CD8-positive, alpha-beta memory T cell (primary cell): Measurements from ENCODE around the gene OR5K2. TPM values are rescaled to one million over a fixed set of nuclear protein-coding genes. Genes with fewer than 3 reads are reported as not detected.

Source experiments
- CTCF ChIA-PET: fragments of 350-600 bp; sonication (Branson Sonifier 250); formaldehyde crosslinking; loops from one replicate; lab custom pipeline; 2021; ENCODE audit warnings: antibody characterized with exemption; lab: Charles Lee
- POLR2A ChIA-PET: fragments of 350-600 bp; sonication (Branson Sonifier 250); formaldehyde crosslinking; loops from one replicate; lab custom pipeline; 2021; ENCODE audit warnings: antibody characterized with exemption; lab: Charles Lee
- DNase-seq, 5 donors: peaks; one replicate each; pipeline versions ENCODE4 v3.0.0 to v3.0.0-alpha.2; 2020 to 2022; ENCODE audit warnings: mixed read lengths in 1 of 5
- H3K27ac ChIP-seq: one replicate; pipeline ENCODE4 v1.7.0; 2013; ENCODE audit warnings: low read depth, mild to moderate bottlenecking, low read length, moderate library complexity
- H3K27me3 ChIP-seq: 2 replicates; pipeline ENCODE4 v1.7.0; 2013; ENCODE audit warnings: low read length, mild to moderate bottlenecking; ENCODE audit not compliant: insufficient read depth, poor library complexity, severe bottlenecking
- H3K36me3 ChIP-seq: 2 replicates; pipeline ENCODE4 v1.7.0; 2013; ENCODE audit warnings: mild to moderate bottlenecking, low read length, moderate library complexity; ENCODE audit not compliant: insufficient read depth
- H3K4me1 ChIP-seq: 2 replicates; pipeline ENCODE4 v1.7.0; 2013; ENCODE audit warnings: mild to moderate bottlenecking, low read length, moderate library complexity; ENCODE audit not compliant: insufficient read depth
- H3K4me3 ChIP-seq: 2 replicates; pipeline ENCODE4 v1.7.0; 2013; ENCODE audit warnings: mild to moderate bottlenecking, low read length
- H3K9me3 ChIP-seq: 2 replicates; pipeline ENCODE4 v1.7.0; 2013; ENCODE audit warnings: mild to moderate bottlenecking, low read length
- H3K27ac Mint-ChIP-seq, 8 donors: one replicate each; pipeline ENCODE4 v1.8.0; 2020 to 2021; ENCODE audit warnings: mixed read lengths in 8 of 8, mild to moderate bottlenecking in 6 of 8, inconsistent platforms in 3 of 8, moderate library complexity in 3 of 8
- H3K27me3 Mint-ChIP-seq, 2 donors: one replicate each; pipeline ENCODE4 v1.8.0; 2020 to 2021; ENCODE audit warnings: mixed read lengths in 2 of 2, mild to moderate bottlenecking in 1 of 2, moderate library complexity in 1 of 2
- H3K36me3 Mint-ChIP-seq, 3 donors: one replicate each; pipeline ENCODE4 v1.8.0; 2020 to 2021; ENCODE audit warnings: mixed read lengths in 3 of 3, inconsistent platforms in 1 of 3, mild to moderate bottlenecking in 1 of 3
- H3K4me1 Mint-ChIP-seq, 3 donors: one replicate each; pipeline ENCODE4 v1.8.0; 2020 to 2021; ENCODE audit warnings: mixed read lengths in 3 of 3, inconsistent platforms in 1 of 3, mild to moderate bottlenecking in 1 of 3
- H3K4me3 Mint-ChIP-seq, 7 donors: one replicate each; pipeline ENCODE4 v1.8.0; 2020 to 2021; ENCODE audit warnings: mixed read lengths in 7 of 7, mild to moderate bottlenecking in 6 of 7, moderate library complexity in 4 of 7, inconsistent platforms in 2 of 7
- H3K9me3 Mint-ChIP-seq, 5 donors: one replicate each; pipeline ENCODE4 v1.8.0; 2020 to 2022; ENCODE audit warnings: mixed read lengths in 5 of 5, mild to moderate bottlenecking in 3 of 5, moderate library complexity in 2 of 5, inconsistent platforms in 1 of 5
- polyA plus RNA-seq: library from polyadenylated mRNA; unstranded; fragments of 300-500 nt; fragmentation: Illumina TruSeq; gene quantifications from one replicate; pipeline ENCODE4 v1.2.3, GENCODE V29; 2021
- total RNA-seq, 2 experiments: library from RNA; stranded (reverse); gene quantifications; one replicate each; pipeline ENCODE4 v1.2.3, GENCODE V29; 2021

OR5K2 gene
- total and polyA plus RNA-seq, 3 experiments from 2014 or later: not detected

DNA sequence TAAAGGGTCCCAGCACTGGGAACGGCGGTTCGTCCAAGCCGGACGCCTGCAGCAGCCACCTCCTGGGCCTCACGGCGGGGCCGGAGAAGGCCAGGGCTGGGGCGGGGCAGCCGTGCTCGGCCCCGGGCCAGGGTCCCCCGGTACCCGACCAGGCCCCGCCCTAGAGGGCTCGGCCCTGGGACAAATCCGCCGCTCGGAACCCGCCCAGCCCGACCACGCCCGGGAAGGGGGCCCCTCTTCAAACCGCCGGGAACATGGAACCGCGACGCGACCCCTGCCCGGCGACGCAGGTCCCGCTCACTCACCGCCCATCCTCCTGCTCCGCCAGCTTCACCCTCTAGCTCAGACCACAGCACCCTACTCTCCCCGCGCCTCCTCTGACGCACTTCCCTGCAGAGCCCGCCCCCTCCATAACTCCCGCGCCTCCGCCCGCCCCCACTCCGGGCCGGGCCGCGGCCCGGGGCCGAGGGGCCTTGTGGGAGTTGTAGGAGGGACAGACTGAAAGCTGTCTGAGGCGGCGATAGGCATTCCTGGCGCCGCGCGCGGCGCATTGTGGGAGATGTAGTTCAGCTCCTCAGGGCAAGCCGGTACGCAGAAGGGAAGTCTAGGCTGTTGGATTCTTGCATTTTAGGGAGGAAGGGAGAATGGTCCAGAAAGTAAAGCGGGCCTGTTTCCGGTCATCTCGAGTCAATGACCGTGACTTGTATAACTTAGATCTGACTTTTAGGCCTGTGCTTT is 25.2 kb downstream of the OR5K2 start, which contains the start of gene CLDND1:
Gene CLDND1 (minus strand): TSS at position 359 of the 738 bp plus-strand sequence. CDS start 1,478 bp downstream, outside the sequence.
- POLR2A ChIA-PET: interaction anchor here (0.7 to 4.9 kb wide), 19 partner anchors 9 to 70 kb away, joined by 3 to 105 read pairs (median 7); partner anchors contain the start of genes CPOX and GPR15
- peak within 1 kb of the TSS; percentile 72 to 99 (median 98) for H3K27ac Mint-ChIP-seq

DNA sequence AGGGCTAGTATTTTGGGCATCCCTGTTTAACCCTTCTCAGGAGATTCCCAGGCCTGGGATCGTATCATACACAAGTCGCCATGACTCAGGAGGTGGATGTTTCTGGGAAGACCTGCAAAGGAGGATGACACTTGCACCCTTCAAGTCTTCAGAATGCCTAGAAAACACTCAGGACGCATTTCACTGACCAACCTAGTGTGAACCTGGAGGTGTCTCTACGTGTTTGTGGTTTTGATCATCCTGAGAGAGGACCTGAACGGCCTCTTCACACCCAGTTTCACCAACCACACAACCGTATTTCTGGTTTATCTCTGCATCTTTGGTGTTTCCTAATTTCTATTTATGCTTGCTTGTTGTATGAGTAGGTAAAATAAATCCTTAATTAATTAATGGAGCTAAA is 28.0 kb downstream of the OR5K2 start:
- Mint-ChIP-seq H3K9me3 (no peaks in the 10 kb centered on the region), H3K36me3 (peaks cover 4 to 20% (median 9%) of the 10 kb centered on the region in 3 donors), H3K4me1 (peaks cover 26 to 67% (median 59%) of the 10 kb centered on the region in 3 donors), H3K27ac (peak overlapping the region in 5 of 8 donors; percentile 29 to 80 (median 68)), H3K27me3 (no peaks in the 10 kb centered on the region), H3K4me3 (peak overlapping the region in 2 of 7 donors; percentile 14 to 48)
- CTCF ChIA-PET: interaction anchor here (0.6 to 1.2 kb wide), 2 partner anchors 37 to 40 kb away, joined by 3 read pairs; no protein-coding TSS in a partner anchor
- peaks cover 16% of the 10 kb centered on the region for H3K4me1 ChIP-seq
- H3K27me3 ChIP-seq: no peaks in the 10 kb centered on the region
- no peaks in the 10 kb centered on the region for H3K9me3 ChIP-seq
- H3K4me3 ChIP-seq: no peak overlapping the region
- POLR2A ChIA-PET: interaction anchor here (0.6 to 1.5 kb wide), 3 partner anchors 11 to 38 kb away, joined by 3 to 10 read pairs (median 4); no protein-coding TSS in a partner anchor
- peak in 1 of 5 donors; percentile 26 for DNase-seq
- no peak overlapping the region for H3K27ac ChIP-seq
- peaks cover 5% of the 10 kb centered on the region for H3K36me3 ChIP-seq

More for the DNA sequence above, 25.2 kb downstream of the OR5K2 start, which contains the start of gene CLDND1:
- peak within 1 kb of the TSS; percentile 90 for H3K4me3 ChIP-seq
- no peaks in the 10 kb centered on the region for H3K9me3 ChIP-seq
- peaks cover 20% of the 10 kb centered on the region for H3K36me3 ChIP-seq
- H3K36me3 Mint-ChIP-seq: peaks cover 4 to 48% (median 27%) of the 10 kb centered on the region in 3 donors
- H3K4me1 Mint-ChIP-seq: peaks cover 52 to 80% (median 77%) of the 10 kb centered on the region in 3 donors
- H3K27ac ChIP-seq: peak within 1 kb of the TSS; percentile 95
- CTCF ChIA-PET: interaction anchor here (0.7 to 4.4 kb wide), 11 partner anchors 9 to 71 kb away, joined by 3 to 28 read pairs (median 5); partner anchors contain the start of genes CPOX and GPR15
- peak; percentile 91 to 97 (median 92) for DNase-seq
- H3K4me1 ChIP-seq: peaks cover 41% of the 10 kb centered on the region
- H3K27me3 Mint-ChIP-seq: no peaks in the 10 kb centered on the region
- H3K27me3 ChIP-seq: no peaks in the 10 kb centered on the region
- no peaks in the 10 kb centered on the region for H3K9me3 Mint-ChIP-seq
- peak within 1 kb of the TSS; percentile 94 to 99 (median 96) for H3K4me3 Mint-ChIP-seq

DNA sequence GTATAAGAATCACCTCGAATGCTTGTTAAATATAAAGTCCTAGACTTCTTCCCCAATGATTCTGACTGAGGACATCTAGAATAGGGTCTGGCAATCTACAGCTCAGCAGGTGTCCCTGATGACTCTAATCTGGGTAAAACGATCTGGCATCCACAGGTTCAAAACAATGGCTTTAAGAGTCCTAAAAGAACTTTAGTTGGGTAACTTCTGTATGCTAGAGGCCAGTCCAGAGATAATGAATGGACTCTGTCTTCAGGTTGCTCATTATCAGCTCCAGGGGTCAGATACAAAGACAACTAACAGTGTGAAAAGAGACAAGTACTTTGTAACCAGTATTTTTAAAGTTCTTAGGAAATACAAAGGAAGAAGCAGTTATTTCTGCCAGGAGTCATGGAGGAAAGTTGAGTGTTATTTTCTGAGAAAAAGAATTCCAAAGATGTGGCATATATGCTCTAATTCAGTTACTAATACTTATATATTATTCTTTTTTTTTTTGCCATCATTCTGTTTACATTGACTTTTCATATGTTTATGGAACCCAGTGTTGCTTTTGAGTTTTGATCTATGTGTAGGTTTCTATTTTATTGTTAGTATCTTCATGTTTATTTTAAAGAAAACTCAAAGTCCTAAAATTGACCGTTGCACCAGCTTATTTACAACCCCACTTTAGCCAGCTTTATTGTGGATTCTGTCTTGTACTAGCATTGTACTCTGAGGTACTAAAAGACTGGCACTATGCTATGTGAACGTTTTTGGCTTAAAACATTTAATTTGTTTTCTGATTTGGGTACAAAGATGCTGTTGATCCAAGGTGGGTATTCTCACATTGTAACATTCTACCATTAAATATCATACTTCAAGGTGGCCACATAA is 31.2 kb downstream of the OR5K2 start:
- ChIA-PET CTCF (no interaction called here), POLR2A (interaction anchor here (1.2 kb wide), 1 partner anchor 37 kb away, joined by 3 read pairs; no protein-coding TSS in a partner anchor)
- no peak overlapping the region for H3K4me3 Mint-ChIP-seq

DNA sequence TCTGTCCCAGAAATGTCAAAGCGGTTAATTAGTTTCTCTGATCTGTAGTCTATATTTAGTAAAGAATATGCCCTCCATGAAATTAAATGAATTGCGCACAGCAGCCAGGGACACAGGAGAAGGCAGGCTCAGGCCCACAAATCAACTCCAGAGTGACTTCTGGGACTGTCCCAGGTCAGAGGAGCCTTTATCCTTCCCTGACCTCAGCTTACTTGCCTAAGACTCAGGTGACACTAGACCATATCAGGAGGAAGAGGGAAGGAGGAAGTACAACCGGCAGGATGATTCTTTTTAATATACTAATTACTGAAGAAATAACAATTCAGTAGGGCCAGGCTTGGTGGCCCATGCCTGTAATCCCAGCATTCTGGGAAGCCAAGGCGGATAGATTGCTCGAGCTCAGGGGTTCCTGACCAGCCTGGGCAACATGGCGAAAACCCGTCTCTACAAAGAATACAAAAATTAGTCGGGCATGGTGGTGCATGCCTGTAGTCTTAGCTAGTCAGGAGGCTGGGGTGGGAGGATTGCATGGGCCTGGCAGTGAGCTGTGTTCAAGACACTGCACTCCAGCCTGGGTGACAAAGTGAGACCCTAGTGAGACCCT is 32.5 kb downstream of the OR5K2 start:
- Histone ChIP-seq H3K27ac (no peak overlapping the region), H3K4me3 (no peak overlapping the region), H3K4me1 (no peaks in the 10 kb centered on the region), H3K27me3 (no peaks in the 10 kb centered on the region), H3K36me3 (no peaks in the 10 kb centered on the region), H3K9me3 (no peaks in the 10 kb centered on the region)
- H3K27me3 Mint-ChIP-seq: no peaks in the 10 kb centered on the region
- peak overlapping the region in 1 of 8 donors; percentile 40 for H3K27ac Mint-ChIP-seq
- CTCF ChIA-PET: interaction anchor here (1.2 kb wide), 1 partner anchor 44 kb away, joined by 3 read pairs; no protein-coding TSS in a partner anchor
- H3K36me3 Mint-ChIP-seq: peaks cover 0 to 3% (median 1%) of the 10 kb centered on the region in 3 donors
- POLR2A ChIA-PET: interaction anchor here (1.1 to 1.2 kb wide), 2 partner anchors 34 to 36 kb away, joined by 3 to 8 read pairs; no protein-coding TSS in a partner anchor
- H3K9me3 Mint-ChIP-seq: no peaks in the 10 kb centered on the region
- DNase-seq: no peak
- peak overlapping the region in 1 of 7 donors; percentile 11 for H3K4me3 Mint-ChIP-seq
- H3K4me1 Mint-ChIP-seq: peaks cover 26 to 68% (median 67%) of the 10 kb centered on the region in 3 donors

More for the DNA sequence above, 31.2 kb downstream of the OR5K2 start:
- Mint-ChIP-seq H3K9me3 (no peaks in the 10 kb centered on the region), H3K27ac (peak overlapping the region in 1 of 8 donors; percentile 63), H3K4me1 (peaks cover 21 to 71% (median 70%) of the 10 kb centered on the region in 3 donors), H3K27me3 (no peaks in the 10 kb centered on the region), H3K36me3 (peaks cover 0 to 3% (median 1%) of the 10 kb centered on the region in 3 donors)
- no peaks in the 10 kb centered on the region for H3K27me3 ChIP-seq
- no peak overlapping the region for H3K4me3 ChIP-seq
- DNase-seq: no peak
- H3K9me3 ChIP-seq: no peaks in the 10 kb centered on the region
- H3K27ac ChIP-seq: no peak overlapping the region
- H3K36me3 ChIP-seq: no peaks in the 10 kb centered on the region
- no peaks in the 10 kb centered on the region for H3K4me1 ChIP-seq

DNA sequence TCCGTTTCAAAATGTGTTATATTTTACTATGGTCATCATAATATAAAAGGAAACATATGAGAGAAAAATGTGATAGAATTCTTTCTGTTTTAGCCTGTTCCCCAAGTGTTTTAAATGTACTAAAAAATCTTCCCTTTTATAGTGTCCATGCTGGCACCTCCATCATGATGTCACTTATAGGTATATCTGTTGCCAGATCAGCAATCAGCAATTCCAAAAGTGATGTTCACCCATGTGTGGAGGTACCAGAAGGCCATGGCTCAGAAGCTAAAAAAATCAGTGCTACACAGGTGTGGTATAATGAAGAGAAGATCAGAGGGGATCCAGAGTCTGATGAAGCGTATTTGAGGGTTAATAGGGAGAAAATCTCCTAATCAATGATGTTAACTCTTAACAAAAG is 33.2 kb downstream of the OR5K2 start:
- no peaks in the 10 kb centered on the region for H3K27me3 Mint-ChIP-seq
- DNase-seq: no peak
- Histone ChIP-seq H3K27me3 (no peaks in the 10 kb centered on the region), H3K4me3 (no peak overlapping the region), H3K9me3 (no peaks in the 10 kb centered on the region), H3K27ac (no peak overlapping the region), H3K4me1 (no peaks in the 10 kb centered on the region), H3K36me3 (no peaks in the 10 kb centered on the region)
- POLR2A ChIA-PET: interaction anchor here (1.1 to 1.5 kb wide), 2 partner anchors 33 to 34 kb away, joined by 8 read pairs; no protein-coding TSS in a partner anchor
- peak overlapping the region in 1 of 8 donors; percentile 44 for H3K27ac Mint-ChIP-seq
- peaks cover 0 to 3% (median 1%) of the 10 kb centered on the region in 3 donors for H3K36me3 Mint-ChIP-seq
- no peaks in the 10 kb centered on the region for H3K9me3 Mint-ChIP-seq
- H3K4me1 Mint-ChIP-seq: peaks cover 23 to 61% (median 60%) of the 10 kb centered on the region in 3 donors
- CTCF ChIA-PET: interaction anchor here (1.2 kb wide), 1 partner anchor 43 kb away, joined by 3 read pairs; no protein-coding TSS in a partner anchor
- H3K4me3 Mint-ChIP-seq: peak overlapping the region in 2 of 7 donors; percentile 20 to 84

DNA sequence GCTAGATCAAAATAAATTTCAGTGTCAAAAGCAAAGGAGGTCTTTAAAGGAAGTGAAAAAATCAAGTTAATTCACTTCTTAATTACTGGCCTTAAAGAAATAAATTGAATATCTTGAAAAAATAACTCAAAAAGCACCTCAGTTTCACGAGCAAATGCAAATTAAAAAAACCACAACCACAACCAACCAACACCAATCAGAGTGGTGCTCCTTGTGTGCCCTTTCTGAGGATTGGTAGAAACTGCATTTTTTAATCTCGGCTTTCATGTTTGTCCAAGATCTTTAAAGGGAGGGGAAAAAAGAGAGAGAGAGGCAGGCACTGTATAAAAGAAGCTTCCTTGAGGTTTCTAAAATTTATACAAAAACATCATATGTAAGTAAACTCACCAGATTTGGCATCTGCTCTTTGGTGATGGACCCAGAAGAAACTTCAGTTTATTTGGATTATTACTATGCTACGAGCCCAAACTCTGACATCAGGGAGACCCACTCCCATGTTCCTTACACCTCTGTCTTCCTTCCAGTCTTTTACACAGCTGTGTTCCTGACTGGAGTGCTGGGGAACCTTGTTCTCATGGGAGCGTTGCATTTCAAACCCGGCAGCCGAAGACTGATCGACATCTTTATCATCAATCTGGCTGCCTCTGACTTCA is 34.3 kb downstream of the OR5K2 start, which contains the start of gene GPR15:
Gene GPR15 (plus strand): TSS at position 357 of the 653 bp plus-strand sequence. CDS start 56 bp downstream, at position 413.
- H3K4me3 Mint-ChIP-seq: peak within 1 kb of the TSS; percentile 47 to 84 (median 63)
- no peaks in the 10 kb centered on the region for H3K9me3 Mint-ChIP-seq
- peaks cover 0 to 8% (median 0%) of the 10 kb centered on the region in 3 donors for H3K36me3 Mint-ChIP-seq
- peaks cover 21 to 64% (median 63%) of the 10 kb centered on the region in 3 donors for H3K4me1 Mint-ChIP-seq
- Histone ChIP-seq H3K27ac (no peak within 1 kb of the TSS), H3K4me1 (no peaks in the 10 kb centered on the region), H3K36me3 (no peaks in the 10 kb centered on the region), H3K9me3 (no peaks in the 10 kb centered on the region), H3K27me3 (no peaks in the 10 kb centered on the region), H3K4me3 (no peak within 1 kb of the TSS)
- peak within 1 kb of the TSS in 6 of 8 donors; percentile 28 to 89 (median 42) for H3K27ac Mint-ChIP-seq
- H3K27me3 Mint-ChIP-seq: no peaks in the 10 kb centered on the region
- ChIA-PET POLR2A (interaction anchor here (1.5 to 2.2 kb wide), 2 partner anchors 9 to 32 kb away, joined by 8 to 15 read pairs; partner anchors contain the start of gene CLDND1), CTCF (interaction anchor here (0.9 to 2.3 kb wide), 3 partner anchors 9 to 33 kb away, joined by 3 to 12 read pairs (median 3); partner anchors contain the start of gene CLDND1)
- DNase-seq: no peak
